ENCODE data around the gene ROBO3.

The ROBO3 gene

DNA sequence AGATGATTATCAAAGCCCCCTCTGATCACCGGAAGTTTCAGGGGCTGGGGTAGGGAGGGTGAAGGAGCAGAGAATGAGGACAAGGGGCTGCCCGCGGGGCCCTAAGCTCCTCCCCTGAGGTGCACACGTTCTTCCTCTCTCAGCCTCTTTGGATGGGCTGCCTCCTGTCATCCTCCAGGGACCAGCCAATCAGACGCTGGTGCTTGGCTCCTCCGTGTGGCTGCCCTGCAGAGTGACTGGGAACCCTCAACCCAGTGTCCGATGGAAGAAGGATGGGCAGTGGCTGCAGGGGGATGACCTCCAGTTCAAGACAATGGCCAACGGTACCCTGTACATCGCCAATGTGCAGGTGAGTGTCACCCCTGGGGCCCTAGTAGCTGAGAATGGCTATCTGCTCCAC, 7.5 kb downstream of the ROBO3 start:
- DNase-seq = no peak
- intact Hi-C loops (cut with DNase I) = no loop called here

DNA sequence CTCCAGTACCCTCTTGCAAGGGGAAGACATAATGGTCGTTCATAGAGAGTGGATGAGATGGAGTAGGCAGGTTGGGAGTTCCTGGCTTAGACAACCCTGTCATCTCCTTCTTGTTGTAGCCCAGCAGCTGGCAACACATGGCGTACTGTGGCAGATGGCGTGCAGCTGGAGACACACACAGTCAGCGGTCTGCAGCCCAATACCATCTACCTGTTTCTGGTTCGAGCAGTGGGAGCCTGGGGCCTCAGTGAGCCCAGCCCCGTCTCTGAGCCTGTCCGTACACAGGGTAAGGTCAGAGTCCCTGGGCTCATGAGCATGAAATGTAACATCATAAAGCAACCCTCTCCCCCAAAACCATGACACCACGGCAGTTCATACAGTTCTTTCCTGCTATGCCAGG, 8.7 kb downstream of the ROBO3 start:
- DNase-seq = peak in 1 of 42 donors; percentile 23
- intact Hi-C loops (cut with DNase I) = no loop called here

DNA sequence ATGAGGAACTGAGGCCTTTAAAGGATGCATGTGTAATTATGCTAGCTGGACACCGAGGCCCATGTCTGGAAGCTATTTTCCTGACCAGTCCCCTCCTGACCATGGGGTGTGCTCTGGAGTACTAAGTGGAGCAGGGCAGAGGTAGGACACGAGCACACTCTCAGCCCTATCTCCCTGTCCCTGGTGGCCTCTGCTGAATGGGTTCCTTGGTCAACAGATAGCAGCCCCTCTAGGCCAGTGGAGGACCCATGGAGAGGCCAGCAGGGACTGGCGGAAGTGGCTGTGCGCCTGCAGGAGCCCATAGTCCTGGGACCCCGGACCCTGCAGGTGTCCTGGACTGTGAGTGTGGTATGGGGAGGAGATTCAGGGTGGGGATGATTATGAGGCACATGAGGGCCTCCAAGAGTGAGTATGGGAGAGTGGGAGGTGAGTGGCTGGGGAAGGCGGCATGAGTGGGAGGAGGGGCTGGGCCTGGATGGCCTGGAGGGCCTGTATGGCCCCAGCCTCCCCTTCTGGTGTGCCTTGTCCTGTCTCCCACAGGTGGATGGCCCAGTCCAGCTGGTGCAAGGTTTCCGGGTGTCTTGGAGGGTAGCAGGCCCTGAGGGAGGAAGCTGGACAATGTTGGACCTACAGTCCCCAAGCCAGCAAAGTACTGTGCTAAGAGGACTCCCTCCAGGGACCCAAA, 9.5 kb downstream of the ROBO3 start:
- DNase-seq = peak in 1 of 42 donors; percentile 23
- intact Hi-C loops (cut with DNase I) = no loop called here

DNA sequence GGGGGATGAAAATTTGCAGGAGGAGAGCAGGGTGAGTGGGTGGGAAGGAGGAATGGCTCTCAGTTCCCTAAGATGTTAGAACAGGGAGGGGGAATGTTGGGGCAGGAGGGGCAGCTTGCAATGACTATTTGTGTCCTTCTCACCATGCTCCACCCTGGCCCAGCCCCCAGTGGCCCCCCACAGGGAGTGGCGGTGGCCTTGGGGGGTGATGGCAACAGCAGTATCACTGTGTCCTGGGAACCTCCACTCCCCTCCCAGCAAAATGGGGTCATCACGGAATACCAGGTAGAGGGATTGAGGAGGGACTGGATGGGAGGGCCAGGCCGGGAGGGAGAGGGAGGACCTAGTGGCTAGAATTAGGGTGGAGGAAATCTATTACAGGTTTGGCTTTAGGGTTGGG, 10.2 kb downstream of the ROBO3 start:
- intact Hi-C loops (cut with DNase I) = no loop called here
- DNase-seq = peak in 2 of 42 donors; percentile 7 to 32

DNA sequence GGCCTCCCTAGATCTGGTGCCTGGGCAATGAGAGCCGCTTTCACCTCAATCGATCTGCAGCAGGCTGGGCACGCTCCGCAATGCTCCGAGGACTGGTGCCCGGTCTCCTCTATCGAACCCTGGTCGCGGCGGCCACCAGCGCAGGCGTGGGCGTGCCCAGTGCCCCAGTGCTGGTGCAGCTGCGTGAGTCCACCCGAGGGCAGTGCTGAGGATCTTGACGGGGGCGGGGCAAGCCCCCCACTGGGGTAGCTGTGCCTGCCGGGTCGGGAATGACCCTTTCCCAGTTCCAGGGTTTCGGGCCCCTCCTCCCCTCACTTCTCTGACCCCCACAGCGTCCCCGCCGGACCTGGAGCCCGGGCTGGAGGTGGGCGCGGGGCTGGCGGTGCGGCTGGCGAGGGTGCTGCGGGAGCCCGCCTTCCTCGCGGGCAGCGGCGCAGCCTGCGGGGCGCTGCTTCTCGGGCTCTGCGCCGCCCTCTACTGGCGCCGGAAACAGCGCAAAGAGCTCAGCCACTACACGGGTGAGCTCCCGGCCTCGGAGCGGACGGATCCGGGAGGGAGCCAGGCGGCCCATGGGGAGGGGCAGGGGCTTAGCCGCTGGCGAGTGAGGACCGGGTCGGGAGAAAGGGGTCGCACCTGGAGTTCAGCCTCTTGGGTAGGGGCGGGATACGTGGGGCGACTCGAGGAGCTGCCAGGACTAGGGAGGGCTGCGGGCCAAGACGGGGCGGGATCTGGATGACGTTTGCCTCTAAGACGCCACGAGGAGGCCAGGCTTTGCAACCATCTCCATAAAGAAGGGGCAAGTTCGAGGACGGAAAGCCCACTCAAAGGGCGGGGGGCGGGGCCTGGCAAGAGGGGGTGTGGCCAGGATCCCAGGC, 10.9 kb downstream of the ROBO3 start:
- intact Hi-C loops (cut with DNase I) = no loop called here
- DNase-seq = peak; percentile 74 to 92 (median 85)

DNA sequence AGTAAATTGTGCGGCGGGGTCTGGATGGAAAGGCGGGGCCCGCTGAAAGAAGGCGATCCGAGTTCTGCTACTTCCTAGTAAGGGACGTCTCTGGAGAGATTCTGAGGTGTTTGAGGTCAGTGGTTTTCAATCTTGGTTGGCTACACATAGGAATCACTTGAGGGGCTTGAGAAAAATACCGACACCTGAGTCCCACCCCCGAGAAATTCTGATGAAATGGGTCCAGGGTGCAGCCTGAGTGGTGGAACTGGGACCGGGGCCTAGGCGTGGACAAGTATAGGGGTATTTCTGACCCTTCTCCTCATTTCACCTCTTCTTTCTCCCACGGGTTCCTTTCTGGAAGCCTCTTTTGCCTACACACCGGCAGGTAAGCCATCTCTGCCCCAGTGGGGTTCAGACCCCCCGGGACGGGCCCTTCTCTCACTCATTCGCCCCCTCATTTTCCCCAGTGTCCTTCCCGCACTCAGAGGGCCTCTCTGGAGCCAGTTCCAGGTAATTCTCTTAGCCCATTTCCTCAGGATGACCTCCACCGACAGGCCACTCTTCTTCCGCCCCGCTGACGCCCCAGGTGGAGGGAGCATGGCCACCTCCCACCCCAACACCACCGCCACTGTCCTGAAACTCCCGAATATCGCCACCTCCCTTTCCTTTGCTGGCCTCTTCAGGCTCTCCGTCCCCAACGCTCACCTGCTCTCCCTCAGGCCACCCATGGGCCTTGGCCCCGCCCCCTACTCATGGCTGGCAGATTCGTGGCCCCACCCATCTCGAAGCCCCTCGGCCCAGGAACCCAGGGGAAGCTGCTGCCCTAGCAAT, 11.8 kb downstream of the ROBO3 start:
- DNase-seq = no peak
- intact Hi-C loops (cut with DNase I) = no loop called here

DNA sequence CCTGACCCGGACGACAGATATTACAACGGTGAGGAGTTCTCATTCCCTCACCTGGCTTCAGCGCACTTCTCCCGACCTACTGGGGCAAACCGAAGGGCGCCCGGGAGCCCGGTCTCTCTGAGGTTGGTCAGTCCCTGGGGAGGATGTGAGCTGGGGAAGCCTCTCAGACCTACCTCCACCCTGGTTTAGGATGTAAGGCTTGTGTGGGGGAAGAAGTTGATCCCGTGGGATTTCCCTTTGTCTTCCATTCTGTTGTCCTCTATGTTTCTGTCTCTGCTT, 12.3 kb downstream of the ROBO3 start:
- DNase-seq = no peak
- intact Hi-C loops (cut with DNase I) = no loop called here

DNA sequence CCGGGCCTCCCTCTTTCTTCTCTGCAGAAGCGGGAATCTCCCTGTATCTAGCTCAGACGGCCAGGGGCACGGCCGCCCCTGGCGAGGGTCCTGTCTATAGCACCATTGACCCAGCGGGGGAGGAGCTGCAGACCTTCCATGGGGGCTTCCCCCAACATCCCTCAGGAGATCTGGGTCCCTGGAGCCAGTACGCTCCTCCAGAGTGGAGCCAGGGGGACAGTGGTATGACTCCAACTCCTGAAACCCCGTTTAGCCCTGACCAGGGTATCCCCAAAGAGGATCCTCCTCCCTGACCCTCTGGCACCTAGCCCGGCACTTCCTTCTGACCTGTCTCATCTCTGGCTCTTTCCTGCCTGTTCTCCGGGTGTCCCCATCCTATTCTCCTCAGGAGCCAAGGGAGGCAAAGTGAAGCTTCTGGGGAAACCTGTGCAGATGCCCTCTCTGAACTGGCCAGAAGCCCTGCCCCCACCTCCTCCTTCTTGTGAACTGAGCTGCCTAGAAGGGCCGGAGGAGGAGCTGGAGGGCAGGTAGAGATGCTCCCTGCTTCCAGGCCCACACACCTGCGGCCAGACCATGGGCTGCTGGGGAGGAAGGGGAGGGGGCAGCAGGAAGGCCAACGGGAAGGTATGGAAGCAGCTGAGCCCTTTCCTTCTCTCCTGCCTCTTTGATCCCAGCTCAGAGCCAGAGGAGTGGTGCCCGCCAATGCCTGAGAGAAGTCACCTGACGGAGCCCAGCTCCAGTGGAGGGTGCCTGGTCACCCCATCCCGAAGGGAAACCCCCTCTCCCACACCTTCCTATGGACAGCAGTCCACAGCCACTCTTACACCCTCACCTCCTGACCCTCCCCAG, 12.9 kb downstream of the ROBO3 start:
- intact Hi-C loops (cut with DNase I) = no loop called here
- DNase-seq = peak in 2 of 42 donors; percentile 6 to 32

DNA sequence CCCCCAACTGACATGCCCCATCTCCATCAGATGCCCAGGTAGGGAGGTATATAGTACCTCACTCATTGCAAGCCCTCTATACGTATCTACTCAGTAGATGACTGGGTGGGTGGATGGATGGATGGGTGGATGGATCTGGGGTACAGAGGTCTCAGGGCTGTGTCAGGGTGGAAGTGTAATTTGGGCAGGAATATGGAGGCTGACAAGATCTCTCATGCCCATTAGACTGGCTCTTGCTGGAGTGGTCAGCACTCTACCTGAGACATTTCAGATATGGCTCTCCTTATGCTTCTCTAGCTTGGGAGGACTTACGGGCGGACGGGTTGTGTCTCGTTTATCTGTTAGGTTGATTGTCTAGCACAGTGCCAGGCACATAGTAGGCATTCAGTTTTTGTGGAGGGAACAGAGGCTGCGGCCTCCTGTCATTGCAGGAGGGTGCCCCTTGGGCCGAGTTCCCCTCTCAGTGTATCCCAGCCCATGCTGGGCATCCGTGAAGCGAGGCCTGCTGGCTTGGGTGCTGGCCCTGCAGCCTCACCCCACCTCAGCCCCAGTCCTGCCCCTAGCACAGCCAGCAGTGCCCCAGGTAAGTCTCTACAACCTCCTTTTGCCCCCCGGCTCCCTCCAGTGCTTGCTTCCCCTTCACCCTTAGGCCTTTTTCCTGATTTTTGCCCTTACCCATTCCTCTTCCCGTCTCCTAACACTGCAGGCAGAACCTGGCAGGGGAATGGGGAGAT, 13.7 kb downstream of the ROBO3 start:
- peak in 3 of 42 donors; percentile 3 to 27 (median 5) for DNase-seq

DNA sequence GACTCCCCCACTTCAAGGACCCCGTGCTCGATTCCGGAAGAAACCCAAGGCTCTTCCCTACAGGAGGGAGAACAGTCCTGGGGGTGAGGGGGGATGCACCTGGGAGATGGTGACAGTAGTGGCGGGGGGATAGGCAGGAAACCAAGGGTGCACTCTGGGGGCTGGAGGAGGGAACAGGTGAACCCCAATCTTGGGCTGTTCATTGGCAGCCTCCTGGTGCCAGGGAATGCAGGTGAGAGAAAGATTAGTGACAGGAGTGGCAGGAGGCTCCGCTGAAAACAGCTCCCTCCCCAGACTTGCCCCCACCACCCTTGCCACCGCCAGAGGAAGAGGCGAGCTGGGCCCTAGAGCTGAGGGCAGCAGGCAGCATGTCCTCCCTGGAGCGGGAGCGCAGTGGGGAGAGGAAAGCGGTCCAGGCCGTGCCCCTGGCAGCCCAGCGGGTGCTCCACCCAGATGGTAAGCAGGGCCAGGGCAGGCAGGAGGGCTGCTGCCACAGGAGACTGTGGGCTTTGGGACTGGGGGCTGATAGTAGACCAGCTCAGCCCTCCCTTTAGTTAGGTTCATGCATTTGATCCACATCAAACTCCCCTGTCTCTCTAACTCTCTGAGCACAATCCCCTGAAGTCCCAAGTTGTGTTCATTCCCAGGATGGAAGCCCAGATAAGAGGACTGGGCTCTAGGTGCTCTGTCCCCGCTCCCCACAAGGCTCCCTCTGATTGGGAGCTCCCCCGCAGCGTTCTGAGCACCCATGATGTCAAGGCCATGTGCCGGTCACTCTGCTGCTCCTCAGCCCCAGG, 14.5 kb downstream of the ROBO3 start:
- intact Hi-C loops (cut with DNase I) = no loop called here
- peak in 3 of 42 donors; percentile 9 to 20 (median 16) for DNase-seq

More for the DNA sequence above, 13.7 kb downstream of the ROBO3 start:
- intact Hi-C loops (cut with DNase I) = no loop called here

DNA sequence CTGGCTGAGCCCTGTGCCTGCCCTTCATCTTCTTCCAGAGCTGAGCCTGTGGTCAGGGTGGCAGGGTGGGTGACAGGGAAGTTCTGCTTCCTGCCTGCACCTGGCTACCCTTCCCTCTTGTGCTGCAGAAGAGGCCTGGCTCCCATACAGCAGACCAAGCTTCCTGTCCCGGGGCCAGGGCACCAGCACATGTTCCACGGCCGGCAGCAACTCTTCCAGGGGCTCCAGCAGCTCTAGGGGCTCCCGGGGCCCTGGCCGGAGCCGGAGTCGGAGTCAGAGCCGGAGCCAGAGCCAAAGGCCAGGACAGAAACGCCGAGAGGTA, 15.0 kb downstream of the ROBO3 start:
- intact Hi-C loops (cut with DNase I) = no loop called here
- peak in 4 of 42 donors; percentile 6 to 28 (median 6) for DNase-seq

DNA sequence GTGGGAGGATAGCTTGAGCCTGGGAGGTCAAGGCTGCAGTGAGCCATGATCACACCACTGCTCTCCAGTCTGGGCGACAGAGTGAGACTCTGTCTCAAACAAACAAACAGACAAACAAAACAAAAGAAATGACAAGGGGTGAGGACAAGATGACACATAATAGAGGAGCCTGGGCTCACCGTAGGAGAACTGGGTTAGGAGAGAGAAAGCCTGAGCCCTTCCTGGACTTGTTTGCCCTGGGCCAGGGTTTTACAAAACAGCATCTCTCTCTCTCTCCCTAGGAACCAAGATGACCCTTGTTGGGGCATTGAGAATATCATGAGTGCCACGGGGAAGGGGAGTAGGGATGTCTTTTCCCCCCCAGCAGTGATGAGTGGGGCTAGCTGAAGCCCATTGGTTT, 15.7 kb downstream of the ROBO3 start:
- DNase-seq = peak in 4 of 42 donors; percentile 1 to 12 (median 6)

DNA sequence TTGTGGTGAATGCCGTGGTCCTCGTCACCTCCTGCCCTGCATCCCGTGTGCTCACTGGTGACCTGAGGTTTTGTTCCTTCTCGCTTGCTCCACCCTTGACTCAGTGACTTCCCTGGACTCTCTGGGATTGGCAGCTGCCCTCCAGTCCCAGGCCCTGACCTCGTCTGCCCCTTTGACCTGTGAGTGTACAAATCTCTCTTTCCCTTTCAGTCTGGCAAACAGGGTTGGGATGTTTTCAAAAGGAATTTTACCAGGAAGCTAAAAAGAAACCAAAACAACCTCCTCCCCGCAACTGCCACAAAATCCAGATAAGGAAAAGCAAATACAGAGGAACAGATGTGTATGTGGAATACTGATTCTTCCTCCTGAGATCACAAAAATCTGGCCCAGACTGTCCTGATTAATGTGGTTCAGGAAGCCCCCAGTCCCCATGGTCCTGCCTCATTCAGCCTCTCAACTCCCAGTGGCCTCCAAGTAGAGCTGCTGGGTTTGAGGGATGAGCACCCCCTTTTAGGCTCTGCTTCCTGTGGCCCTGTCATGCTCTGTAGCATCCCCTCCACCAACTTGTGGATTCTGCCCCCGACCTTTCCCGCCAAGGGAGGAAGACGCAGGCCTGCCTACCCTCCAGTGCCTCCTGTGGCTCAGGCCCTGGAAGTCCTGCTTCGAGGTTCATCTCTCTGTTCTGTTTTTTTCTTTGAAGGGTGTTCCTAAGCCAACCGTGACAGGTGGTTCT, 17.3 kb downstream of the ROBO3 start:
- intact Hi-C loops (cut with DNase I) = no loop called here
- peak in 4 of 42 donors; percentile 4 to 25 (median 12) for DNase-seq

More for the DNA sequence above, 15.7 kb downstream of the ROBO3 start:
- intact Hi-C loops (cut with DNase I) = no loop called here

DNA sequence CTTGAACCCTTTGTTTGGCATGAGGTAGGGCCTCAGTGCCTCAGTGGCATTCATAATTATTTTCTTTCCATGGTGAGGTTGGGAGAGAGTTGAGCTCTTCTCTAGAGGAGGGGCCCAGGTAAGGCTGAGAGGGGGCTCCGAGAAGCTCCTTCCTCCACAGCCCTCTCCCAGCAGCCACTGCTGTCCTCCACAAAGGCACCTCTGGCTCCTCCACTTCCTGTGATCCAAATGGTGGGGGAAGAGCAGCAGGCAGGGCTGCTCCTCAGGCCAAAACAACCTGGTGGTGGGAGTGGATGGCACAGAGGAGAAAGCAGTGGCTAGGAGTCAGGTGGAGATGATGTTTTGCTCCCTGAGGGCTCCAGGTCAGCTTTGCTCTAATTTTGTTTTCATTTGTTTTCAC, 19.1 kb downstream of the ROBO3 start:
- DNase-seq = peak in 1 of 42 donors; percentile 3
- intact Hi-C loops (cut with DNase I) = no loop called here

DNA sequence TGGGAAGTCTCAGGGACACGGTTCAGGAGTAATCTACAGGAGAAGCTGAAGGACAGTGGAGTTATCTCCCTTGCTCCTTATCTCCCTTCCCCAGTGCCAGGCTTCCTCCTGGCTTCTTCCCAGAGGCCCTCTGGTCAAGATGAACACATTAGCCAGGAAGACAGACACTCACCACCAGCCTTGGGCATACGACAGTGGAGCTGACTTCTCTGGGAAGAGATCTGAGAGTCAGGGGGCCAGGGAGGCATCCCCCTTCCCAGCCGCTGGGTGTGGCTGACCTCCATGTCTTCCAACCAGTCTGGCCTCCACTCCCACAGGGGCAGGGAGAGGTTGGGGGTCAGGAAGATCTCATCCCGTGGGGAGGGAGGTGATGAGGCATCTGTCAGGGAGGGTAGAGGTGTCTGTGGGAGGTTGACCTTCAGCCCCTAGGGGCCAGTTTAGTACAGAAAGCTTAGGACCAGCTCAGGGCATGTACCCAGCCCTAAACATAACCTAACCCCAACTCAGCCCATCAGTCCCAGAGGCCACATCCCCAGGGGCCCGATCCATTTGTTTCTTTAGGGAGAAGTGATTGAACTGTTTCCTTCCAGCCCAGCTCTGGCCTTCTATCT, 19.7 kb downstream of the ROBO3 start:
- intact Hi-C loops (cut with DNase I) = no loop called here
- DNase-seq = peak in 3 of 42 donors; percentile 6 to 7 (median 6)

DNA sequence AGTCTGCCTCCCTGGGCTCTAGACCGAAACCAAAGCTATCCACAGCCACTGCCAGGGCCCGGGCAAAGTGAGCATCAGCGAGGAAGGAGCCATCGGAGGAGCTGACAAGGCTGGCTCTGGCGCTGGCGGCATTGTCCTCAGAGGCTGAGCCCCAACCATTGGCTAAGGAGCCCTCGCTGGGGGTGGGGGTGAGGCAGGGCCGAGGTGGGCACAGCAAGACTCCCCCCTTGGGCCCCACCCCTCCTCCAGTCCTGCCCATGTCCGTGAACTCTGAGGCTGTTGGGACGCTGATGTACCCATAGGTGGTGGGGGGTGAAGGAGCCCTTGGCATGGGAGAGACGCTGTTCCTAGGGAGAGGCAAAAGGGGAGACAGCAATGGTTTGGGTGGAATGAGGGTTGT, 21.2 kb downstream of the ROBO3 start:
- intact Hi-C loops (cut with DNase I) = no loop called here
- DNase-seq = peak in 3 of 42 donors; percentile 2 to 25 (median 3)

All from head of caudate nucleus (tissue), 42 donors.